Type B pancreatic cell (in vitro differentiated cells): Measurements from ENCODE around the gene TRNAU1AP. TPM values are rescaled to one million over a fixed set of nuclear protein-coding genes. Genes with fewer than 3 reads are reported as not detected.

Source experiments
- DNase-seq: peaks from one replicate; pipeline ENCODE4 v3.0.0; 2021; ENCODE audit warnings: mixed read lengths; ENCODE audit not compliant: unreplicated experiment; ENCODE audit errors: extremely low spot score
- H3K27ac Mint-ChIP-seq: 2 replicates; pipeline ENCODE4 v1.8.0; 2021; ENCODE audit warnings: mild to moderate bottlenecking, mixed read lengths
- H3K27me3 Mint-ChIP-seq: 2 replicates; pipeline ENCODE4 v1.8.0; 2021; ENCODE audit warnings: mixed read lengths
- H3K36me3 Mint-ChIP-seq: 2 replicates; pipeline ENCODE4 v1.8.0; 2021; ENCODE audit warnings: mixed read lengths
- H3K4me1 Mint-ChIP-seq: one replicate; pipeline ENCODE4 v1.8.0; 2021; ENCODE audit warnings: mixed read lengths; ENCODE audit not compliant: unreplicated experiment
- H3K4me3 Mint-ChIP-seq: 2 replicates; pipeline ENCODE4 v1.8.0; 2021; ENCODE audit warnings: mild to moderate bottlenecking, mixed read lengths
- H3K9me3 Mint-ChIP-seq: 2 replicates; pipeline ENCODE4 v1.8.0; 2021; ENCODE audit warnings: mixed read lengths
- CTCF ChIP-seq: fragments of 200-600 bp; sonication (generic); conservative IDR thresholded peaks from 2 replicates; pipeline ENCODE4 v1.5.0; 2021; ENCODE audit warnings: antibody characterized with exemption, mild to moderate bottlenecking
- total RNA-seq: library from RNA; stranded (reverse); gene quantifications from 2 replicates; pipeline ENCODE4 v1.2.1, GENCODE V29; 2021; ENCODE audit warnings: low replicate concordance

The TRNAU1AP gene
- total RNA-seq, 1 donor from 2014 or later: 33.7 TPM

DNA sequence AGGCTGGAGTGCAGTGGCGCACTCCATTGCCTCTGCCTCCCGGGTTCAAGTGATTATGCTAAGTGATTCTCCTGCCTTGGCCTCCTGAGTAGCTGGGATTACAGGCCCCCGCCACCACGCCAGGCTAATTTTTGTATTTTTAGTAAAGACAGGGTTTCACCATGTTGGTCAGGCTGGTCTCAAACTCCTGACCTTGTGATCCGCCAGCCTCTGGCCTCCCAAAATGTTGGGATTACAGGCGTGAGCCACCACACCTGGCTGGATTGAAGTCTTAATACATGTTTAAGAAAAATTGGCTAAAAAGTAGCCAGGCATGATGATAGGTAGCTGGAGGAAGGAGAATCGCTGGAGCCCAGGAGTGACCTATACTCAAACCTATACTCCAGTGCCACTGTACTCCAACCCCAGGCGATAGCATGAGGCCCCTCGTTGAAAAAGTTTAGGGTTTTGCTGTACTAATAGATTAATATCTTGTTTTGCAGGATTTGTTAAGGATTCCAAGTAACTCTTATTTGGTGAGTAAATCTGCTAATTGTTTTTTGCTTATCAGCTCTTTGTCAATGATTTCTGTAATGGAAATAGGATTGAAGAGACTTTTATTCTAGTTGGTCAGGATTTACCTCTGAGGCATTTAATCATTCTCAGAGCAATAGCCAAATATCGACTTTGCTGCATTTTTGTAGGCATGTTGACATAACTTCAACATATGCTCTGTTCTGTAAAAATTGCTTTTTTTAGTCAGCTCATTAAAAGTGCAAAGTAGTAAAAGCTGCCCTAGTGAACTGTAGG is 45.0 kb upstream of the TRNAU1AP start:
- Mint-ChIP-seq H3K9me3 (no peaks in the 10 kb centered on the region), H3K27me3 (peaks cover 3% of the 10 kb centered on the region), H3K36me3 (peaks cover 51% of the 10 kb centered on the region), H3K27ac (peak overlapping the region; percentile 98), H3K4me3 (peak overlapping the region; percentile 97), H3K4me1 (peaks cover 36% of the 10 kb centered on the region)
- DNase-seq: no peak
- TF ChIP-seq CTCF: no peak

DNA sequence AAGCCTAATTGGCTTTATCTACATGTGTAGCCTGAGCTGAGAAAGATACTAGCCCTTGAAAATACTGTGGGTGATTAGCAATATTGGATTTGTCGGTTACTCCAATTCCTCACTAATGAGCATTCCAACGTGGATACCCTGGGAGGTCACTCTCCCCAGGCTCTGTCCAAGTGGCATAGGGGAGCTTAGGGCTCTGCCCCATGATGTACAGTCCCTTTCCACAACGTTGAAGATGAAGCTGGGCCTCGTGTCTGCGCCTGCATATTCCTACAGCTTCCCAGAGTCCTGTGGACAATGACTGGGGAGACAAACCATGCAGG is 44.5 kb upstream of the TRNAU1AP start:
- Mint-ChIP-seq H3K27me3 (peaks cover 3% of the 10 kb centered on the region), H3K9me3 (no peaks in the 10 kb centered on the region), H3K27ac (peak overlapping the region; percentile 98), H3K36me3 (peaks cover 51% of the 10 kb centered on the region), H3K4me3 (peak overlapping the region; percentile 97), H3K4me1 (peaks cover 36% of the 10 kb centered on the region)
- no peak for DNase-seq
- no peak for TF ChIP-seq CTCF

DNA sequence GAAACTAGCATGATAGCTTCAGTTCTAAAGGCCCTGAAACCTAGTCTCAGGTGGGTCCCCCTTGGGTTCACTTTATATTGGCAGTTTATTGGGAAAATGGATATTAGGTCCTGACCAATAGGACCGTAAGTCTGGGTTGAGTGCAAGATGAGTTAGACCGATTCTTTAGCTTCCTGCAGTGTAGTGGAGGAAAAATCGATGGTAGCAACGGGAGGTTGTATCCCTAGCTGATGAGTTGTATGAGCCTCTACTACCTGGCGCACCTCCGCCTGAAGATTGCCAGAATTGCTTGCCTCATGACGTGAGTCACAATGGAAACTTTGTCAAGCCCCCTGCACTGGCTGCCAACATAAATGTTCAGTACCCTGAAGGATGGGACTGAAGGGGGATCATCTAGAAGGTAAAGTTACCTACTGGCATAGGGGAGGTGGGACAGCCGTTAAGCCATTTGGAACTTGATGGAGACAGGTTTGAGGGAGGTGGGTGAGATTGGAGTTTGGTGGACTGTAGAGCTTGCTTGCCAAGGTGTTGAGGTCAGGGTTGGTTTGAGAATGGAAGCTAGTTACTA is 43.1 kb upstream of the TRNAU1AP start:
- Mint-ChIP-seq H3K27me3 (peaks cover 3% of the 10 kb centered on the region), H3K36me3 (peaks cover 54% of the 10 kb centered on the region), H3K27ac (peak overlapping the region; percentile 98), H3K4me3 (peak overlapping the region; percentile 97), H3K4me1 (peaks cover 36% of the 10 kb centered on the region), H3K9me3 (no peaks in the 10 kb centered on the region)
- no peak for DNase-seq
- TF ChIP-seq CTCF: no peak

GRCh38 chr1:28510273-28510969 is 42.5 kb upstream of the TRNAU1AP start:
- Mint-ChIP-seq H3K4me1 (peaks cover 33% of the 10 kb centered on the region), H3K27me3 (peaks cover 3% of the 10 kb centered on the region), H3K36me3 (peaks cover 54% of the 10 kb centered on the region), H3K9me3 (no peaks in the 10 kb centered on the region), H3K27ac (peak overlapping the region; percentile 98), H3K4me3 (peak overlapping the region; percentile 97)
- DNase-seq: no peak
- TF ChIP-seq CTCF: no peak

- Mint-ChIP-seq H3K4me3 (peak overlapping the region; percentile 97), H3K9me3 (no peaks in the 10 kb centered on the region), H3K27ac (peak overlapping the region; percentile 98), H3K4me1 (peaks cover 27% of the 10 kb centered on the region), H3K36me3 (peaks cover 49% of the 10 kb centered on the region), H3K27me3 (peaks cover under 1% of the 10 kb centered on the region)
- TF ChIP-seq CTCF: no peak
- DNase-seq: no peak
Measured at GRCh38 chr1:28510970-28511440, 41.9 kb upstream of the TRNAU1AP start.
